Thymus (tissue), 11 donors: ENCODE results near the gene MYT1. TPM values are rescaled to one million over a fixed set of nuclear protein-coding genes. Genes with fewer than 3 reads are reported as not detected.
"Not testable (repeated sequence)": the region's sequence is repeated elsewhere in the genome, so short reads cannot be mapped to it uniquely, and the experiment has no call there.

Experiments
- DNase-seq, 9 donors: peaks; one replicate each; pipeline ENCODE4 v3.0.0-alpha.2; 2013; ENCODE audit warnings: low spot score in 9 of 9, low read depth in 6 of 9, missing footprints in 1 of 9
- H3K27ac ChIP-seq, 2 donors: one replicate each; pipeline ENCODE4 v1.5.1; 2013; ENCODE audit warnings: control low read depth in 1 of 2, low read depth in 1 of 2, low read length in 1 of 2, mild to moderate bottlenecking in 1 of 2, moderate library complexity in 1 of 2
- H3K27me3 ChIP-seq, 2 donors: one replicate each; pipeline ENCODE4 v1.5.1; 2013; ENCODE audit warnings: low read length in 1 of 2; ENCODE audit not compliant: control insufficient read depth in 2 of 2, insufficient read depth in 1 of 2
- H3K36me3 ChIP-seq, 2 donors: one replicate each; pipeline ENCODE4 v1.5.1; 2013; ENCODE audit warnings: low read length in 1 of 2, mild to moderate bottlenecking in 1 of 2, moderate library complexity in 1 of 2; ENCODE audit not compliant: control insufficient read depth in 2 of 2, insufficient read depth in 2 of 2
- H3K4me1 ChIP-seq, 2 donors: one replicate each; pipeline ENCODE4 v1.5.1; 2013; ENCODE audit warnings: low read length in 2 of 2; ENCODE audit not compliant: control insufficient read depth in 2 of 2, insufficient read depth in 2 of 2
- H3K4me3 ChIP-seq, 2 donors: one replicate each; pipeline ENCODE4 v1.5.1; 2013; ENCODE audit warnings: low read length in 2 of 2, control low read depth in 1 of 2, mild to moderate bottlenecking in 1 of 2
- H3K9me3 ChIP-seq, 2 donors: one replicate each; pipeline ENCODE4 v1.5.1; 2013; ENCODE audit warnings: low read length in 1 of 2, mild to moderate bottlenecking in 1 of 2; ENCODE audit not compliant: control insufficient read depth in 2 of 2, insufficient read depth in 1 of 2
- WGBS: extraction: QIAGEN DNeasy Blood & Tissue Kit; methylation state at CpG from one replicate; pipeline ENCODE4 v1.1.7; 2013; 5-methylcytosine and 5-hydroxymethylcytosine counted together
- polyA plus RNA-seq: library from polyadenylated mRNA; stranded (reverse); fragments of 200-250 nt; gene quantifications from one replicate; pipeline ENCODE4 v1.2.3, GENCODE V29; 2013
- total RNA-seq: library from RNA; stranded (reverse); fragments of 120-200 nt; gene quantifications from one replicate; pipeline ENCODE4 v1.2.4, GENCODE V29; 2013
- donor health status: healthy.

MYT1 gene
- total and polyA plus RNA-seq, 2 donors = 0.19 to 0.25 TPM

GRCh38 chr20:64122927-64123326 lies 41.3 kb upstream of the MYT1 start:
- 95% methylated on average over 11 of the region's 11 CpGs for WGBS
- not testable (repeated sequence) for H3K27ac ChIP-seq, H3K4me3 ChIP-seq, H3K9me3 ChIP-seq, H3K36me3 ChIP-seq, DNase-seq
- Histone ChIP-seq H3K27me3 (peaks cover 0 to 13% of the 10 kb centered on the region in 2 donors), H3K4me1 (peaks cover 0 to 15% of the 10 kb centered on the region in 2 donors)

GRCh38 chr20:64123517-64123916 lies 40.7 kb upstream of the MYT1 start:
- Histone ChIP-seq H3K27me3 (peaks cover 0 to 13% of the 10 kb centered on the region in 2 donors), H3K4me1 (peaks cover 0 to 15% of the 10 kb centered on the region in 2 donors)
- H3K4me3 ChIP-seq, H3K27ac ChIP-seq, H3K36me3 ChIP-seq, H3K9me3 ChIP-seq, DNase-seq: not testable (repeated sequence)
- WGBS = 96% methylated on average over 11 of the region's 11 CpGs

GRCh38 chr20:64129146-64129782 lies 35.0 kb upstream of the MYT1 start:
- Histone ChIP-seq H3K9me3 (no peaks in the 10 kb centered on the region), H3K27me3 (peaks cover 0 to 9% of the 10 kb centered on the region in 2 donors), H3K4me3 (no peak overlapping the region), H3K27ac (no peak overlapping the region), H3K4me1 (no peaks in the 10 kb centered on the region), H3K36me3 (no peaks in the 10 kb centered on the region)
- no peak for DNase-seq
- WGBS = 92% methylated on average over 11 of the region's 11 CpGs

GRCh38 chr20:64130271-64130670 lies 34.0 kb upstream of the MYT1 start:
- Histone ChIP-seq H3K9me3 (no peaks in the 10 kb centered on the region), H3K27ac (no peak overlapping the region), H3K27me3 (peaks cover 0 to 10% of the 10 kb centered on the region in 2 donors), H3K4me3 (no peak overlapping the region), H3K4me1 (no peaks in the 10 kb centered on the region), H3K36me3 (no peaks in the 10 kb centered on the region)
- no peak for DNase-seq
- WGBS = 80% methylated on average over 5 of the region's 5 CpGs

GRCh38 chr20:64130876-64131275 lies 33.4 kb upstream of the MYT1 start:
- Histone ChIP-seq H3K27me3 (peaks cover 0 to 10% of the 10 kb centered on the region in 2 donors), H3K4me3 (no peak overlapping the region), H3K9me3 (no peaks in the 10 kb centered on the region), H3K36me3 (no peaks in the 10 kb centered on the region), H3K4me1 (no peaks in the 10 kb centered on the region), H3K27ac (no peak overlapping the region)
- no peak for DNase-seq
- WGBS = 95% methylated on average over 10 of the region's 10 CpGs

GRCh38 chr20:64131406-64131805 lies 32.8 kb upstream of the MYT1 start:
- no peak for DNase-seq
- Histone ChIP-seq H3K9me3 (no peaks in the 10 kb centered on the region), H3K36me3 (no peaks in the 10 kb centered on the region), H3K4me3 (no peak overlapping the region), H3K27me3 (peaks cover 0 to 10% of the 10 kb centered on the region in 2 donors), H3K27ac (no peak overlapping the region), H3K4me1 (no peaks in the 10 kb centered on the region)
- WGBS = 95% methylated on average over 4 of the region's 4 CpGs

GRCh38 chr20:64133951-64134407 lies 30.3 kb upstream of the MYT1 start:
- DNase-seq = no peak
- no peak overlapping the region for H3K4me3 ChIP-seq
- H3K36me3 ChIP-seq = no peaks in the 10 kb centered on the region
- WGBS = 75% methylated on average over 8 of the region's 8 CpGs
- no peaks in the 10 kb centered on the region for H3K9me3 ChIP-seq
- H3K27ac ChIP-seq = no peak overlapping the region
- H3K4me1 ChIP-seq = no peaks in the 10 kb centered on the region
- H3K27me3 ChIP-seq = peaks cover 0 to 10% of the 10 kb centered on the region in 2 donors

- not testable (repeated sequence) for H3K27me3 ChIP-seq, DNase-seq, H3K36me3 ChIP-seq, H3K4me3 ChIP-seq, H3K9me3 ChIP-seq, H3K27ac ChIP-seq, H3K4me1 ChIP-seq
- 90% methylated on average over 20 of the region's 20 CpGs for WGBS
These were observed 29.5 kb upstream of the MYT1 start for GRCh38 chr20:64134744-64135143.

GRCh38 chr20:64136004-64136710 lies 28.1 kb upstream of the MYT1 start:
- Histone ChIP-seq H3K4me3 (no peak overlapping the region), H3K36me3 (no peaks in the 10 kb centered on the region), H3K27me3 (peaks cover 0 to 7% of the 10 kb centered on the region in 2 donors), H3K4me1 (no peaks in the 10 kb centered on the region), H3K9me3 (no peaks in the 10 kb centered on the region), H3K27ac (no peak overlapping the region)
- no peak for DNase-seq
- 93% methylated on average over 32 of the region's 32 CpGs for WGBS
